GM18870 (cell line): ENCODE data around the gene KRTAP6-3.

Experiments used
- ATAC-seq: cut with Tn5 transposase; IDR thresholded peaks from one replicate; pipeline ENCODE4 v1.9.1; 2021; ENCODE audit warnings: moderate library complexity; ENCODE audit not compliant: unreplicated experiment

Gene KRTAP6-3, protein sequence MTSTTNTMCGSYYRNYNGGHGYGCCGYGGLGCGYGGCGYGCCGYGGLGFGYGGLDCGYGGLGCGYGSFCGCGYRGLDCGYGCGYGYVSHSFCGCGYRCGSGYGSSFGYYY

DNA sequence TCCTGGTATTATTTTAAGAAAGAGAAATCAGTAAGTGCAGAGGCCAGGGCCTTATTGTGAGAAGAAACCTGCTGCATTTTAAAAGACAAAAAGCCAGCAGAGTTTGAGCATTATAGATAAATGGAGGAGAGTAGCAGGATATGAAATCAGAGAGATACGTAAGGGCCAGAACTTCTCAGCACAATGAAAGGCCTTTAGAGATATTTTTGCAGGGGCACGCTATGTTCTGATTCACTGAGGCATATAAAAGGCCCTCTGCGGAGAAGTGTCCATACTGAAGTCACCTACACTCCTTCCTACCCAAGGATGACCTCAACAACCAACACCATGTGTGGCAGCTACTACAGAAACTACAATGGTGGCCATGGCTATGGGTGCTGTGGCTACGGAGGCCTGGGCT is at the start of gene KRTAP6-3:
KRTAP6-3 (plus strand) TSS at position 301 of the 400 bp plus-strand sequence; CDS start at position 307, 6 bp downstream.
- no peak for ATAC-seq

DNA sequence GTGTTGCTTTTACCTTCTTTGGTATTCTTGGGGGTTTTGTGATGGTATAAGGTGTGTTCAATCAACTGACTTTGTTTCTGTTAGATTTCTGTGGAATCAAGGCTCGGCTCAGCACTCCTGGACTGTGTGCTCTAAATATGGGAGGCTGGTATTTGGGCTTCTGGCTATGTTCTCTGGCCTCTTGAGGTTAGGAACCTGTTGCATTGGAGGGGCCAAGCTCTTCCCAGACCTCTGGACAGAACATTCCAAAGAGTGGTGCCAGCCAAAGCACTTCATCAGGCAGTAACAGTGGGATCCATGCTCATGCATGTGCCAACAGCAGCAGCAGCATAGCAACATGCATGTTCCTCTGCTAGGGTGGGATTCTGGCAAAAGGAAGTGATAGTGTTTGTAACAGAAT is 39.5 kb upstream of the KRTAP6-3 start:
- no peak for ATAC-seq

DNA sequence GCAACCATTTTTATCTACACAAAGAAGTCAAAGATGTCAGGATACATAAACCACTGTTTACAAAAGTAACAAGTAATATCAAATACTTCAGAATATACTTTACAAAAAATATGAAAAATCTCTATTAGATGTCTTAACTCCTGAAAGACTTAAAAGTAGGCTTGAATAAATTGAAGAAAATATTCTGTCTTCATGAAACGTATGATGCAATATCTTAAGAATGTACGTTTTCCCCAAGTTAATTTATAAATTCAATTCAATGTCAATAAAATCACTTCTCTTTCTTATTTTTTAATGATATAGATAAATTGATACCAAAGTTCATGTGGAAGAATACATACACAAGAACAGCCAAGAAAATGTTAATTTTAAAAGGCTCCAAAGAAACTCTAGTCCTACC is 37.1 kb upstream of the KRTAP6-3 start:
- no peak for ATAC-seq

DNA sequence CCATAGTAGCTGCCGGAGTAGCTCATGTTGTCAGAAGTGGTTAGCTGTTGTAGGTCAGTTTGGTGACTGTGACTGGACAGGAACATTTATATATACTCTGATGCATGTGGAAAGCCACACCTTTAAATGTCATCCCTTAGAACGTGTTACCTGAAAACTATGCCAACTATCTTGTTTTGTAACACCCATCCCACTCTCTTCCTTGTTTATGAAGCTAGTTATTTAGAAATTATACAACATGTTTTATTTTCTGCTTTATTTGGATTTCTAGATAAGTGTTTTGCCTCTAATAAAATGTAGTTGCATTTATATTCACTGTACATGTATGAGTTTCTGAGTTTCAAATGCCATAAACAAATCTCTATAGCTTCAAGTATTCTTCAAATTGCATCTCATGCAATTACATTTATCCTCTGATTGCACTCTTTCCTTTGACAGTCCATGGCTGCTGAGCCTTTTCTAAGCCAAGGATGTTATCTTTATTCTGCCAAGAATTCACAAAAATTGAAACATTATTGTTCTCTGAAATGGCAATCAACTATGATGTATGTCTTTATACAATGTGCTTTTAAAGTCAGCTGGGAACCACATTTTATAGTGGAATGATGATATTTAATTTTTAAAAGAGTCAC is 30.9 kb upstream of the KRTAP6-3 start, which contains the start of gene KRTAP19-7:
KRTAP19-7 (minus strand) TSS at position 51 of the 632 bp plus-strand sequence; CDS start at position 26, 25 bp downstream.
- ATAC-seq, result no peak

DNA sequence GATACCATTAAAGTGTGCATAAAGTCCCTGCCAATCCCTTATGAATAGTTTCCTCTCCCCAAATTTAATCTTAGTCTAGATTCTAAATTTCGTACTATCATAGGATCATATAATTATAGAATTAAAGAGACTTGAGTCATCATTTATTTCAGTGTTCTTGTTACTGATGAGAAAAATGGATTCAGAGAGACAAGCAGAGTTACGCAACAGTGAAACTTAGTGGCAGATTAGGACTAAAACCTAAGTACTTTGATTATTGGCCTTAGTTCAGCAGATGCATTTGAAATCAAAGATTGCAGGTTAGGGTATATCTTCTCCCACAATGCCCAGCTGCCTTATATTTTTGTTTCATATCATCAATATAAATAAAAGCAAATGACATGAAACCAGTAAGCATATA is 30.3 kb upstream of the KRTAP6-3 start:
- no peak for ATAC-seq

DNA sequence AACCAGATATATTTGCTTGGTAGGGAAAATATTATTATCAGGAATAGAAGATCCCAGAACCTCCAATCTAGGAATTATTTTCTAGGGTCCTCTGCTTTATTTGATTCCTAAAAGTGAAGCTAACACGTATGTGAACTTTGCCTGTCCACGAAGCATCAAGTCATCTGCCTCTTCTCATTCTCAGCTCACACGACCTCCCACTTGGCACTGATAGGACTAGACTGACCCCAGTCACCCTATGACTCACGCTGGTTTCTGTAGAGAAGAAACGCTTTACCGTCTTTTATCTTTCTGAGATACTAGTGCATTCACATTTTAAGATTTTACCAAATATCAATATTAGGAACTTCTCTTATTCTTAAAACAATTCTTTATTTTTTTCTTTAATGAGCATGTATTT is 29.2 kb upstream of the KRTAP6-3 start:
- no peak for ATAC-seq

DNA sequence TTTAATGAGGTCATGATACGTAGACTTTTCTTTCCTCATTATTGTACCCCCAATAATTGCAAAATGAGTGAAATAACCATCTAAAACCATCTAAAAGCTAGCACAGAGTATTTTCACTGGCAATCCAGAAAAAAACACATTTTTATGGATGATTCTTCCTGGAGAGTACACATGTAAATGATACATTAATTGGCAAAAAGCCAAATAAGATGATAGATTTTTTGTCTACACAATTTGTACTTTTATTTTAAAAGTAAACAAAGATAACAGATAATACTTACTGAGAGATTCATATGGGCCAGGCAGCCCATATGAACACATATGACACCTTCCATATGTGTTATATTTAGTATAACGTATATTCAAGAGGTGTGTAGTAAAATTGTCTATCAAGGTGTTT is 28.6 kb upstream of the KRTAP6-3 start:
- ATAC-seq, result no peak

DNA sequence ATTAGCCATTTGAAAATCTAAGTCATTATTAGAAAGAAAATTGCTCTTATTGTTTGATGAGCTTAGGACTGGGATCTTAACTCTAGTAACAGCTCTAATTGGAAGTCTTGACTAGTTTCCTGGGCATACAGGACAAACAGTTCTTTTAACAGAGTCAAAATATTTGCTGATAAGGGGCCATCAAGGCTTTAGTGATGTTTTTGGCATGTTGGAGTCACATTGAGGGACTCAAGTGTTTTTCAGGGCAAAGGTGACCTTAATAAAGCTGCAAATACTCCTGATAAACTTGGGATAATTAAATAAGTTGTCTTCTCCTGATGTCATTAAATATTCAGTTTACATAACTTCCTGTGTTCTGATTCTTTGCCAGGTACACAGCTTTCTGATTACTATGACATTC is 24.6 kb upstream of the KRTAP6-3 start:
- ATAC-seq, result no peak

DNA sequence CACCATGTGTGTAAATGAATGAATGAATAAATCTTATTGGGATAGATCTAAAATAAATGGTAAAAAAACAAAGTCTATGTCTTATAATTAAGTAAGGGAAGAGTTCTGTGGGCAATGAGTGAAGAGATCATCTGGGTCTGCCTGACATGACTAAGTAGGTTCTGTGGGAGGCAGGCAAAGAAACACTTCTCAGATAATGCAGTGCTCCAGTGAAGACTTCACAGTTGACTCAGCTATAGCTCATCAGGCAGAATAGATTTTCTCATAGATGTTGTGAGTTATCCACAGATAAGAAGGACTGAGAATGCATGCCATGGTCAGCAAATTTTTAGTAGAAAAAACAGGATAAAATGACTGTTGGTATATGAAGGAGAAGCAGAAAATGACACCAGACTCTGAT is 14.5 kb upstream of the KRTAP6-3 start:
- no peak for ATAC-seq

DNA sequence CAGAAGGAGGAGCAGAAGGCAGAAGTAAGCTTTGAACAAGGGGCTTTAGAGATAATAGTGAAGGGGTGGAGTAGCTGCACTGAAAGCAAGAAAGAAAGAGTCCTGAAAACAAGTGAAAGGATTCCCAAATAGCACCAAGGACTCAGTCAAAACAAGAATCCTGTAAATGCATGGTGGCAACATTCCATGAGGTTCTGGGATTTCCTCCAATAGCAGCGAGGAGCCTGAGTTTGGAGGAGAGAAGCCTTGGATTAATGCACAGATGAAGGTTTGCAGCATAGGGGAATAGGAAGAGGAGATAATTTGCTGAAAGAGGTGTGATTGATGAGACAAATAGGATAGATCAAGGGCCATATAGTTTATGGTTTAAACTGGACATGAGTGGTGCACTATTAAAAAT is 12.9 kb upstream of the KRTAP6-3 start:
- no peak for ATAC-seq

DNA sequence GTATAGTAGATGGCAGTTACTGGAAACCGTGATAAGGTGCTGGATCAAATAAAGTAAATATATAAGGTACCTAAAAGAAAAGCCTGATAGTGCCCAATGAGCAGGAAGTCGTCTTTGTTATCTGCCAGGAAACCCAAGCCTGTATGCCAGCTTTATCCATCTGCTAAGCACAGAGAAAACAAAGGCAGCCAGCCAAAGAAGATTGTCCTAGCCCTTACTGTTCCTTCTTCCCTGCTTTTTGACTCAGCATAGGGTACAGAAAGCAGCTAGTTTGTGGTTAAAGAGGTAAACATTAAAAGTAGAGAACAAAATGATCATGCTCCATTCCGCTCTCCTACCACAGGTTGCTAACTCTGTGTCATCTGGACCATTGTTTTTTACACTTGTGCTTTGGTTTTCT is 12.1 kb upstream of the KRTAP6-3 start:
- no peak for ATAC-seq

DNA sequence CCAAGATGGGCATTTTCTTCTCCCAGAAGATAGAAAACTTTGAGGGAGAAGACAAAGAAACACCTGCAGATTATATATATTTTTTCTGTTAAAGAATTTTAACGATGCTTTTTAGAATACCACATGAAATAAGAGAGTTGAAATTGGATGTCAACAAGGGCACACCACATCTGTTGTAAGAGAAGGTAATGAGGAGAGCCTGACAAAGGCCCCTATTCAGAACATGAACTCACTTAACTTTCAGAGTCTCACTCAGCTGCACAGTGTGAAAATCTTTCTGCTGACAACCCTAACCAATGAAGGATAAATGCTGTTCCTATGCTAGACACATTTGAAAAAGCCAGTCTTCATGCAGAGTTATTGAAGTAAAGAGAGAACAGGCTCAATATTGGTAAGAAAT is 9.4 kb upstream of the KRTAP6-3 start:
- ATAC-seq, result no peak

DNA sequence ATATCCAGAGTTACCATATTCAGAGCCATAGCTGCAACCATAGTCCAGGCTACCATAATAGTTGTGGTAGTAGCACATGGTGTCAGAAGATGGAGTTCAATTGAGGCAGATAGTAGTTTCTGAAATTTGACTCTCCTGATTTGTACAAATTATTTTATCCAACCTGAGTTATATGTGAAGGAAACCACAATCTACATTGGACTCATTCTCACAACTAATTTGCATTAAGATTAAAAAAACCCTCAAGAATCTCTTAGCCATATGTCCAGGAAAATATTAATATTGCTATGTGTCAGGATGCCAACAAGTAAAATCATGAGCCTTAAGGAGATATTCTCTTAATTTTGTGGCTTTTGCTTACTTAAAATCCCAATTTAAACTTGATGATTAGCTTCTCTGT is 1.9 kb upstream of the KRTAP6-3 start, which contains the start of gene KRTAP22-2:
KRTAP22-2 (minus strand) TSS at position 101 of the 400 bp plus-strand sequence.
- ATAC-seq, result no peak

DNA sequence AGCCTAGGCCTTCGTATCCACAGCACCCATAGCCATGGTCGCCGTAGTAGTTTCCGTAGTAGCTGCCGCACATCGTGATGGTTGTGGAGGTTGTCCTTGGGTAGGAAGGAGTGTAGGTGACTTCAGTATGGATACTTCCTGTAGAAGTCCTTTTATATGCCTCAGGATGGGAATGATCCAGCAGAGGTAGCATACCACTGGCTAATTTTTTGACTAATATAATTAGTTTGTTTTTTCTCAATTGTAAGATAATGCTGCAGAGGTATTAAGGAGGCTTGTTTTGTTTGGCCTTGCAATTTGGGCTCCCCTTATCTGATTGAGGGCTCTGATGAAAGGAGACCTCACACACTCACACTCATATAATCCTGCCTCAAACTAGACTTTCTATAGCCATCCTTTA is 6.6 kb downstream of the KRTAP6-3 start, which contains the start of gene KRTAP6-2:
KRTAP6-2 (minus strand) TSS at position 101 of the 400 bp plus-strand sequence; CDS start at position 73, 28 bp downstream.
- ATAC-seq, result no peak

DNA sequence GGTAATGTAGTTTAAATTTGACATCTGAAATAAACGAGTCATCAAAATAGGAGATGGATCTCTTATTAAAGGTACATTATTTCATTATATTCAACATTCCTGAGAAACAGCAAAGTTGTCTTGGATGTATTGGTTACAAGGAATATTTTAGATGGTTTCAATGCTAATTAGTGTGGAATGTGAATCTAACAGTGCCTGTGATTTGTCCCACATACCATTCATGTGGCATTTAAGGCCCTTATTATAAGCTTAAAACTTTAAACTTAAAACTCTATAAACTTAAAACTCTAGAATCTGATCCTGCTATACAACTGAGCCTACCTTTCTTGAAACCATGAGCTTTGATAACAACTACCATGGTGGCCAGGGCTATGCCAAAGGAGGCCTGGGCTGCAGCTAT is 8.5 kb downstream of the KRTAP6-3 start, which contains the start of gene KRTAP22-1:
KRTAP22-1 (plus strand) TSS at position 301 of the 400 bp plus-strand sequence.
- ATAC-seq, result no peak

DNA sequence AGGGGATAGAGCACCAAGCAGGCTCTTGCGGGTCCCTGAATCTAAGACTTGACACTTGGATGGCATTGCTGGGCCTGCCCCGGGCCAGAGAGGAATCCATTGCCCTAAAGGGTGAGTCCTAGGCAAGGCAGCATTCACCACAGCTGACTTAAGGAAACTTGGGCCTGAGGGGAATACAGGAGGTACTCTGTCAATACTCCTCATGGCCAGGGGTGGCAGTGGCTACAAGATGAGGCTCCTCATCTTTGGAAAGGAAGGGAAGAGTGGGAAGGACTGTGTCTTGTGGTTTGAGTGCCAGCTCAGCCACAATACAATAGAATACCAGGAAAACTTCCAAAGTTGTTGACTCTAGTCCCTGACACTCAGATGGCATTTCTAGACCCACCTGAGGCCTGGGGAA is 13.7 kb downstream of the KRTAP6-3 start:
- ATAC-seq, result no peak

DNA sequence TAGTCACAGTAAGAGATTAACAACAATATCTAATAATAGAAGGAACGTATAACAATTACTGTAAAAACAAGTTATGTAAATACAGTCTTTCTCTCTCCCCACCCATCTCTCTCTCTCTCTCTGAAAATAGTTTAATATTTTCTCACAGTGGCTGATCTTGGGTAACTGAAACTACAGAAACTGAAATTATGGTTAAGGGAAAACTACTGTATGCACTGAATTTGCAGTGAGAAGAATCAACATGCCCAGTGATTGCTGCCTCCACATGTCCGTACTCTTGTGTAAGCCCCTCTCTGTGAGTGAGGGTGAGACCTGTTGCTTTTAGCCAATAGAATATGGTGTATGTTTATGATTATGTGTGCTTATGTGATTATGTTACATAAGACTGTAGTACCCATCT is 19.9 kb downstream of the KRTAP6-3 start:
- no peak for ATAC-seq

DNA sequence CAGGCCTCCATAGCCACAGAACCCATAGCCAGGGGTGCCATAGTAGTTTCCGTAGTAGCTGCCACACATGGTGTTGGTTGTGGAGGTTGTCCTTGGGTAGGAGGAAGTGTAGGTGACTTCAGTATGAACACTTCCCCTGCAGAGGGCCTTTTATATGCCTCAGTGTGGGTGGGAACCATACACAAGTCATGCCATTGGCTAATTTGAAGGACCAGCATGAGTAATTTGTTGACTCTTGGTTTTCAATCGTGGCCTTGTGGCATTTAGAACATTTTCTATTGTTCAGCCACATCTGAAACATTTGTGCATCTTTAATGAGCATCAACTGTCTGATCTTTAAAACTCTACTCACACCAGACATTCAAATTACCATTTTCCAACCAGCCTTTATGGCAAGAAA is 21.6 kb downstream of the KRTAP6-3 start, which contains the start of gene KRTAP6-1:
KRTAP6-1 (minus strand) TSS at position 95 of the 400 bp plus-strand sequence; CDS start at position 69, 26 bp downstream.
- ATAC-seq, result no peak

DNA sequence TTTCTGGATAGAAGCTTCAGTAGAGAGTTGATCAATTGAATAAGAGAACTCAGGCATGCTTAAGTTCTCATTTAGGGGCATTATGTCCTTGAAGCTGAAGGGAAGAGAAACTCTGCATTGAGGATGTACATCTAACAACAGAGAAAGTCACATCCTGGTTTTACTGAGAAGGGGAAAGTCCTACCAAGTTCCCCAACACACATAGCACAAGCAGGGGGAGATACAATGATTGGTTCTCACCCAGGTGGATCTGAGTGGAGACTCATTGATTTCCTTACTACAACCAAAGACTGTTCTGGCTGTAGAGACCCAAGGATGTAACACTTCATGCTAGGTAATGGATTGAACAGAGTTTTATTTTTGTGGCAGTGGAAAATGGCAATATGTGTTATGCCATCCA is 23.0 kb downstream of the KRTAP6-3 start:
- ATAC-seq, result no peak

DNA sequence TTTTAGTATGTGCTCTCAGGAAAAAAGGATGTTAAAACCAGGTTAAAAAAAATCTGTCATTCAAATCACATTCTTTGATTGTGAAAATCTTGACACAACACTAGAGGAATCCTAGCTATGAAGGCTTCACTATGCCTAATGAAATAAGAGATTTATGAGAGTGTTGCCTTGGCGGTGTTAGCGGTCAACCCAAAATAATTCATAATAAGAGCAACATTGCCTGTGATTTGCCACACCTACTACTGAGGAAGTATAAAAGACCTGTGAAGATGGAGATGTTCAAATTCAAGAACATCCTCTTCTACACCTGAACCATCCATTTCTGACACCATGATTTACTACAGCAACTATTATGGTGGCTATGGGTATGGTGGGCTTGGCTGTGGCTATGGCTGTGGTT is 23.9 kb downstream of the KRTAP6-3 start, which contains the start of gene KRTAP20-1:
KRTAP20-1 (plus strand) TSS at position 301 of the 400 bp plus-strand sequence; CDS start at position 331, 30 bp downstream.
- ATAC-seq, result no peak

DNA sequence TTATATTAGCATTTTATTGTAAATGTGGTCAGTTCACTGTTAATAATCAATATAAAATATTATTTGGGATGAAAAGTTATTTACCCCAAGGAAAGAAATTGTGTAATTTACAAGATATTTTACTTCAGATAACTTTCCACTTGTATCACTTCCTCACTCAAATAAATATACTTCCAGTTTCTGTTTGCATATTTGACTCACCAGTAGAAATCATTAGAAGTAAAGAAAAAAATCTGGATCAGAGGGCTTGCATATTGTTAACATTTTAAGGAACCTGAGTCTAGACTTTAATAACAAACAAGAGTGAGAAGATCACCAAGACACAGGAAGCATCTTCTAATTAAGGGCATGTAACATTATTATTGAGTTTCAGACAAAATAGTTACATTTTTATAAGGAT is 27.8 kb downstream of the KRTAP6-3 start:
- no peak for ATAC-seq

DNA sequence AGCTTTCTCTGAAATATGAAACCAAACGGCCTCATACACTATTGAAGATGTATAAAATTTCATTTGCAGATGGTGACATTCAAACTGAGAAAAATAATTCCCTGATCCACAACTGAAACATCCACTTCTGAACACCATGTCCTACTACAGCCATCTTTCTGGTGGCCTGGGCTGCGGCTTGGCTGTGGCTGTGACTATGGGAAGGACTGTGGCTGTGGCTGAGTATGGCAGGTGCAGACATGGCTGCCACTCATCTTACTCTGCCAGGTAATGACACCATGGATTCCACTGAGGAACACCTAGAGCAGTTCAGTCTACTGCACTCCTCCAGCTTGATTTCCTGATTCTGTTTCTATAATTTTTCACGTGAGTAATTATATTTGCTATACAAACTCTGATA is 28.3 kb downstream of the KRTAP6-3 start, which contains the start of gene KRTAP20-4:
KRTAP20-4 (plus strand) TSS at position 106 of the 400 bp plus-strand sequence.
- no peak for ATAC-seq
